Measurements from ENCODE around the gene DCHS2.

GRCh38 chr4:154421618-154422017, 70.0 kb downstream of the DCHS2 start:
- no peak for TF ChIP-seq CTCF (IDR thresholded peaks at IDR 0.05; ENCODE audit: low read length)
- TF ChIP-seq EZH2 (IDR thresholded peaks at IDR 0.05; ENCODE audit: borderline replicate concordance, low read length) = no peak
